SH-SY5Y (cell line): Measurements from ENCODE around the gene CTXND1.

Source experiments
- GATA2 ChIP-seq: IDR thresholded peaks from 2 replicates; pipeline ENCODE4 v1.6.1; 2011; ENCODE audit warnings: mild to moderate bottlenecking, low read depth, low read length
- GATA3 ChIP-seq: IDR thresholded peaks from 2 replicates; pipeline ENCODE4 v1.6.1; 2011; ENCODE audit warnings: low read depth, mild to moderate bottlenecking, low read length, moderate library complexity

DNA sequence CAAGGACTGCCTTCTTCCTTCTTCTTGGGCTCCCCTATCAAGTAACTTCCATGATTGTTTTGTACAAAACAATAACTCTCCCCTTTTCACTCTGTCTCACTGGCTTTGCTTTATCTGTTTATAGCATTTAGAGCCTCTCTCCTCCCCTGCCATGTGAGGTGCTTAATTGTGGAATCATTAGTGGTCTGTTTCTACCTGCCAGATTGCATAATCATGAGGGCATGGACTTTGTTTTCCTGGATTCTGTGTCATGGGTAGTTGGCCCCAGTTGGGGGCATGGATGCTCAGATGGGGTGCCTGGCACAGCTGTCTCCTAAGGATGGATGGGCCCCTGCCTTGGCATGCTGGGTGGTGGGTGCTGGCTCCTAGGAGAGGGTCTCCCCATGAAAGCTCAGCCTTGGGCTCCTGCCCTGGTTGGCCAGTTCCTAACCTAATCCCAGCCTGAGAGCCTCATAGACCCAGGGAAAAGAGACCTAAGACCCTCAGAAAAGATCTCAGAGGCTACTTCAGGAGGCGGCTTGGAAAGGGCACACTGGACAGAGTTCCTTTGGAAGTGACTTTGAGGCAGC lies 8.0 kb upstream of the CTXND1 start:
- TF ChIP-seq GATA2 (no peak), GATA3 (no peak)
